GM21528 (cell line): ENCODE data around the gene FOXK1.
"Not testable (repeated sequence)": the region's sequence is repeated elsewhere in the genome, so short reads cannot be mapped to it uniquely, and the experiment has no call there.

ENCODE experiments used
- ATAC-seq: cut with Tn5 transposase; IDR thresholded peaks from one replicate; pipeline ENCODE4 v1.9.1; 2021; ENCODE audit warnings: mild to moderate bottlenecking, moderate library complexity; ENCODE audit not compliant: unreplicated experiment, low FRiP score

Gene FOXK1

DNA sequence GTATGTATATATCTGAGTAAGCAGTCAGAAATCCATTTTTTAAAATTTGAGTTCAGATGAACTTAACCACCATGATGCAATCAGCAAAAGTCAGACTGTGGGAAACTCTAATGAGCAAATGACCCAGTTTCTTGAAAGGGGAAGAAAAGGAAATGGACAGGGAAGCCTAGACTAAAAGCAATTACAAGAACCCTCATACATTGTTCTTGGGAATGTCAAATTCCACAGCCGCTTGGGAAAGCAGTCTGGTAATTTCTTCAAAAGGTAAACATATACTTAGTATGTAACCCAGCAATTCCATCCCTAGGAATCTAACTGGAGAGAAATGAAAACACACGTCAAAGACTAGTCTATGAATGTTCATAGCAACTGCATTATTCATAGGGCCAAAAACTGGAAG lies 16.4 kb upstream of the FOXK1 start:
- no peak for ATAC-seq

- ATAC-seq: no peak
Measured at GRCh38 chr7:4667776-4668509, 14.2 kb upstream of the FOXK1 start.

DNA sequence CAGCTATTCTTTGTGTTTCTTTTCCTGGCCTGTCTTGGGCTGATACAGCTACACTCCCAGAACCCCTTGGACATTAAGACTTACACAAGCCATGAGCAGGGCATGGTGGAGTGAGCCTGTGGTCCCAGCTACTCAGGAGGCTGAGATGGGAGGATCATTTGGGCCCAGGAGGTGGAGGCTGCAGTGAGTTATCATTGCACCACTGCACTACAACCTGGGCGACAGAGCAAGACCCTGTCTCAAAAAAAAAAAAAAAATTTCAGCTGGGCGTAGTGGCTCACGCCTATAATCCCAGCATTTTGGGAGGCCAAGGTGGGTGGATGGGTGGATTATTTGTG lies 13.6 kb upstream of the FOXK1 start:
- no peak for ATAC-seq

DNA sequence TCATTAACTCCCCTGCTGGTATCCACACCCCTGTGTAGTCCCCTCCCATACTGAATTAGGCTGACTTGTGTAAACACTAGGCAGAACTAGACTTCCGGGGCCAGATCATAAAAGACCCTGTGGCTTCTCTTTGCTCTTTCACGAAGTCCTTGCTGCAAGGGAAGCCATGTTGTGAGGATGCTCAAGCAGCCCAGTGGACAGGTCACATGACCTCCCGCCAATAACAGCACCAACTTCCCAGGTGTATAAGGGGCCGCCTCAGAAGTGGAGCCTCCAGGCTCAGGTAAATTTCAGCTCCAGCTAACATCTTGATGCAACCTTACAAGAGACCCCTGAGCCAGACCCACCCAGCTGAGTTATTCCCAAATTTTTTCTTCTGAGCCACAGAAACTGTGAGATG lies 11.3 kb upstream of the FOXK1 start:
- ATAC-seq: no peak

DNA sequence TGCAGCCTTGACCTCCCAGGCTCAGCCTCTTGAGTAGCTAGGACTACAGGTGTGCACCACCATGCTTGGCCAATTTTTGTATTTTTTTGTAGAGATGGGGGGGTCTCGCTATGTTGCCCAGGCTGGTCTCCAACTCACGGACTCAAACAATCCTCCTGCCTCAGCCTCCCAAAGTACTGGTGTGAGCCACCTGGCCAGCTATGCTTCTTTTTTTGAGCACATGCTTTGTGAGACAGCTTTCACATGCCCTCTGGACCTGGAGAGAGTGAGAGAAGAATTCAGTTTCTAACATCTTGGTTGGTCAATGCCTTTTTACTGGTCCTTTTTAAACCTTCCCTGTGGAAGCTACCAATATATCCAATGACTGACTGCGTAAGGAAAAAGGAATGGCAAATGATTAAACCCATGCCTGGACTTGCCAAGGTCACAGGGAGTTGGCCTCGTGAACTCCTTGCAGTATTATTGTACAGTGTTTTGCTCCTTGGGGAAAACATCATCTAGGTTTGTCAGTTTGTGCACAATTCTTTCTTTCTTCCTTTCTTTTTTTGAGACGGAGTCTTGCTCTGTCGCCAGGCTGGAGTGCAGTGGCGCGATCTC lies 6.2 kb upstream of the FOXK1 start:
- ATAC-seq: no peak

DNA sequence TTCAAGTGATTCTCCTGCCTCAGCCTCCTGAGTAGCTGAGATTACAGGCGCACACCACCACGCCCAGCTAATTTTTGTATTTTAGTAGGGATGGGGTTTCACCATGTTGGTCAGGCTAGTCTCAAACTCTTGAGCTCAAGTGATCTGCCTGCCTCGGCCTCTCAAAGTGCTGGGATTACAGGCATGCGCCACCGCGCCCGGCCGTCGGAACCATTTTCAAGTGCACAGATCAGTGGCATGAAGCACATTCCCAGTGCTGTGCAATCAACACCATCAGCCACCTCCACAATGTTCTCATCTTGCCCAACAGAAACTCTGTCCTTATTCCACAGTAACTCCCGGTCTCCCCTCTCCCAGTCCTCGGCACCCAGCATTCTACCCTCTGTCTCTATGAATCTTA lies 4.6 kb upstream of the FOXK1 start:
- not testable (repeated sequence) for ATAC-seq

GRCh38 chr7:4681218-4681851 lies 760 bp upstream of the FOXK1 start:
- ATAC-seq: no peak

GRCh38 chr7:4682621-4683042 lies 537 bp downstream of the FOXK1 start:
- ATAC-seq: peak; percentile 32

DNA sequence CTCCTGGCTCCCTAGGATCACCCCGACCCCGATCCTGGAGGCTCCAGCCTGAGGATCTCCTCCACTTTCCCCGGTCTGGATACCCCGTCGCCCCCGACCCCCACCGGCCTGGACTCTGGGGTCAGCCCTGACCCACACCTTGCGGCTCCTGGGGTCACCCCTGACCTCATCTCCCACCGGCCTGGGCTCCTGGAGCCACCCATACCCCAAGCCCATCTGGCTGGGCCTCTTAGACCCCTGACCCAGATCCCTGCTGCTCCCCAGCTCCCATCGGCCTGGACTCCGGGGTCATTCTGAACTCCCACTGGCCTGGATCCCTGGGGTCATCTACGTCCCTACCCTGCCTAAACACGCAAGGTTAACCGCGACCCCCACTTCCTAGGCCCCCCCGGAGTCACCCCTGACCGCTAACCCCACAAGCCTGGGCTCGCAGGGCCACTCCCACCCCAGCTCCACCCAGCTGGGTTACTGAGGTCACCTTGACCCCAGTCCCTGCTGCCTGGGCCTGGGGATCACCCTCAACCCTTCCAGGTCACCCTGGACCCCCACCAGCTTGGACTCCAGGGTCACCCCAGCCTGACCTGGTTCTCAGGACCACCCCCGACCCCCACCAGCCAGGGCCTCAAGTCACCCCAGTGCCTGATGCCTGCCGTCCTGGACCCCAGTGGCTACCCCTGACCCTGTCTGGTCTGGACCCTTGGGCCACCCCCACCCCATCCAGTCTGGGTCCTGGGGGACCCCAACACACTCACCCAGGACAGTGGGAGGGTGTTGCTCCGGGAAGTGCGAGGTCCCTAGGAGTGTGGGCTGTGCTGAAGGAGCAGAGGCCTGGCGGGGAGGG lies 1.2 kb downstream of the FOXK1 start:
- no peak for ATAC-seq

GRCh38 chr7:4683884-4684565 lies 1.9 kb downstream of the FOXK1 start:
- no peak for ATAC-seq

DNA sequence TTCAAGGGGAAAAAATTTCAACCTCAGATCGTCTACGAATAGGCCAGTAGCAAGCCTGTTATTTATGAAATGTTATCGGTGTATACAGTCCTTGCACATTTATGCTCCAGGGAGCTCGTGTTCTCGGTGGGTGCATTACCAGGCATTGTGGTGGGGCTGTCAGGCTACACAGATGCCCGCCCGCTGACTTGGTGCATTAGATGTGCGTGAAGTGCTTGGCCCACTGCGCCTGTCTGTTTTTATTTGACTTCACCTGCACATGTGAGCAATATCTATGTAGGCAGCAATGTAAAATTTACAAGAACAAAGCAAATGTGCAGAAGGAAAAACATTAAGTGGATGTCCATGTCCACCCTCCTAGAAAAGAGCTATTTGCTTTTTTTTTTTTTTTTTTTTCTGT lies 2.8 kb downstream of the FOXK1 start:
- no peak for ATAC-seq

DNA sequence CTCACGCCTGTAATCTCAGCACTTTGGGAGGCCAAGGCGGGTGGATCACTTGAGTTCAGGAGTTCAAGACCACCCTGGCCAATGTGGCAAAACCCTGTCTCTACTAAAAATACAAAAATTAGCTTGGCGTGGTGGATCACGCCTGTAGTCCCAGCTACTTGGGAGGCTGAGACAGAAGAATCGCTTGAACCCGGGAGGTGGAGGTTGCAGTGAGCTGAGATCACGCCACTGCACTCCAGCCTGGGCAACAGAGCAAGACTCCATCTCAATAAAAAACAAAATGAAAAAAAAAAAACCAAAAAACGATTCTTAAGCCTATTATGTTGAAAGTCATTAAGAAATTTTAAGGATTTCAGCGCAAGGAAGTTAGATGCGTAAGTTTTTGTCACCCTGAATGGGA lies 3.6 kb downstream of the FOXK1 start:
- ATAC-seq: not testable (repeated sequence)

DNA sequence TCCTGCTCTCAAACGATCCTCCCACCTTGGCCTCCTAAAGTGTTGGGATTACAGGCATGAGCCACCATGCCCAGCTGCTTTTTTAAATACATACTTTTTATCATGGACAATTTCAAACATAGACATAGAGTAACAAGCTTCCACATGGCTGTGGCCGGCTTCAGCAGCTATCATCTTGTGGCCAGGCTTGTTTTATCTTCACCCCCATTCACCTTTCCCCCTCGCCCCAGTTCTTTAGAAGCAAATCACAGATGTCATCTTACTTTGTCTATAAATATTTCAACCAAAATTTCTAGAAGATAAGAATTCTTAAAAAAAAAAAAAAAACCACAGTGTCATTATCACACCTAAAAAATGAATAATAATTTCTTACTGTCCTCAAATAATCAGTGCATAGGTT lies 5.9 kb downstream of the FOXK1 start:
- ATAC-seq: no peak

- no peak for ATAC-seq
Measured at GRCh38 chr7:4689151-4689550, 7.1 kb downstream of the FOXK1 start.

GRCh38 chr7:4689668-4690067 lies 7.6 kb downstream of the FOXK1 start:
- ATAC-seq: no peak

GRCh38 chr7:4690953-4691856 lies 9.1 kb downstream of the FOXK1 start:
- no peak for ATAC-seq

DNA sequence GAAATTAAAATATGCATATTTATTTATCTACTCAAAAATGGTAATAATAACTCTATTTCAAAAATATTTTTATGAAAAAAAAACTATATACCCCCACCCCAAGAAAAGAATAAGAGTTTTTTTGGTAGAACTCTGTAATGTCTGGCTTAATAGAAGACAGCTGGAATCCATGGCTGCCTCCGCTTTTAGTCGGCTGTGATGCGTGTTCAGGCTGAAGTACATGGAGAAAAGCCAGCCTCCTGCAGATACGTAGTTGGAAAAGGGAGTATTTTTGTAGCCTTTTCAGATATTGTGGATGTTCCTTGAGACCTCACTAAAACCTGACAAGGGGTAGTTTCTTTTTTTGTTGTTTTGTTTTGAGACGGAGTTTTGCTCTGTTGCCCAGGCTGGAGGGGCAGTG lies 10.0 kb downstream of the FOXK1 start:
- ATAC-seq: no peak

- ATAC-seq: not testable (repeated sequence)
Measured at GRCh38 chr7:4692622-4693021, 10.5 kb downstream of the FOXK1 start.

DNA sequence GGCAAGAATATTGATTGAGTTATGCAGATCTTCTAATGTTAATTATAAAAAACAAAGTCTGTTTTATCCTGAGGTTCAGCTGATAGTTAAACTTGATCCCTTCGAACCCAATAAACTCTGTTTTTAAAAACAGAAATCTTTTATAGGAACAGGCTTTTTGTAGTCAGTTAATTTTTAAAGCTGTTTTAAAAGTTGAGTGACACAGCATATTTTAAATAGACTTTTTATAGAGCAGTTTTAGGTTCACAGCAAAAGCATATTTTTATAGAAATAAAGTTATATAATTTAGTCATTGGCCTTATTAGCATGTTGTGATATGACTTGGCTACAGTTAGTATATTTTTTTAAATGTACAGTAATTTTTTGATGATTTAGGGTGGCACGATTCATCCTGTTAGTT lies 11.1 kb downstream of the FOXK1 start:
- ATAC-seq: no peak

- no peak for ATAC-seq
Measured at GRCh38 chr7:4693749-4694148, 11.7 kb downstream of the FOXK1 start.
